Measurements from ENCODE around the gene ASIC1.
A peak's percentile ranks its signal among the peaks of the same experiment; 100 is the strongest.
"Not testable (repeated sequence)": the region's sequence is repeated elsewhere in the genome, so short reads cannot be mapped to it uniquely, and the experiment has no call there.

Gene ASIC1

DNA sequence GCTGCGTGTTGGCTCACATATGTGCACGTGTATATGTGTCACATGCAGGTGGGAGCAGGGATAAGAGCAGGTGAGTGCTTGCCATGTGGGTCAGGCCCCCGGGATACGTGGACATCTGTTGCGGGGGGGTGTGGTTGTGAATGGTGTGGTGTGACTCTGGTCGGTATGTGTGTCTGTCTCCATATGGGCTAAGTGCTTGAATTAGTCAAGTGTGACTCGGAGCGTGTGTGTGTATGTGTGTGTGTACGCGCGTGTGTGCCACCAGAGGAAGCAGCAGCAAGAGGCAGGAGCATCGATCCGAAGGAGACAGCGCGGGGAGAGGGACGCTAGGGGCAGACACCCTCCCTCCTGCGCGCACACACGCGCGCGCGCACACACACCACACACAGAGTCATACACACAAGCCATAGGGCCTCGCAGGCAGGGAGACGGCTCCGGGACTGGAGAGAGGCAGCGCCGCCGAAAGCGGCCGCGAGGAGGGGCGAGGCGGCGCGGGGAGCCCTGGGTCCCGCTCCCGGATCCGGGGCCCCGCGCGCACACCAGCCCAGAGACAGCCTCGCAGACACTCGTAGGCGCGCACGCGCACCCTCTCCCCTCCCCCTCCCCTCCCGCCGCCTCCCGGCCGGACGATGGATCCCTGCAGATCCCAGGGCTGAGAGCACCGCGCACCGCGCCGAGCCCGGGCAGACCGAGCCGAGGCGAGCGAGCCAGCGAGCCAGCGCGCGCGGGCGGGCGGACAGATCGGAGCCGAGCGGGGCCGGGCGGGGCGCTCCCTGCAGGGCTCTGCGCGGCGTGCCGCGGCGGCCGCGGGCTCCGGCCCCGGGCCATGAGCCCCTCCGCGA is at the start of gene ASIC1:
ASIC1 (plus strand) TSS at position 597 of the 842 bp plus-strand sequence. CDS start 1,171 bp downstream, outside the sequence.
- peak in 1 of 4 experiments; percentile 44 for DNase-seq

DNA sequence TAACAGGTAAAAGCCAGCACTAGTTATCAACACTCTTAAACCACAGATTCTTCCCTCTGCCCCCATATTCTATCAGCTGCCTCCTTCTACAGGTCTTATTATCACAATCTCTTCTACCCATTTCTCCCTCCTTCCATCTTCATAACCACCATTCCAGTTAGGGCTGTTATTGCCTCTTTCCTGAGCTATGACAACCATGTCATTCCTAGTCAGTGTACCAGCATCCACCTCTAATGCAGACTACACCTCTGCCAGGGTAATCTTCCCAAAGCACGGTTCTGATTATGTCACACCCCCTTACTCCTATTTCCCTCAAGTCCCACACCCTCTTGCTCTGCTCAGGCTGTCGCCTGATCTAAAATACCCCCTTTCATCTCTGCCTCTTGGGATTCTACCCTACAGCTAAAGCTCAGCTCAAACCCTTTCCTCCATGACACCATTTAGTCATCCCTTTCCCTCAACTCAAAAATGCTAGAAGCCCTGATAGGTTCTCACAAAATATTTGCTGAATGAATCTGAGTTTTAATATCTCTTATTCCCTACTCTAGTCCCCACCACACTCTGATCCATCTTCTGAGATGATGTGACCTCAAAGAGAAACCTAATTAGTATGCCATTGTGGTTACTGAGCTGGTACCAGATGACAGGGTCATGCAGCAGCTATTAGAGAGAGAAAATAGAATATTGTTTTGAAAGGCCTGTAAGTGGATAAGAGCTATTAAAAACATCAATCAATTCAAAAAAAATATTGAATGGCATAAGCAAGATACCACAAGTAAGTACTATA is 43.8 kb upstream of the ASIC1 start:
- no peak for DNase-seq

DNA sequence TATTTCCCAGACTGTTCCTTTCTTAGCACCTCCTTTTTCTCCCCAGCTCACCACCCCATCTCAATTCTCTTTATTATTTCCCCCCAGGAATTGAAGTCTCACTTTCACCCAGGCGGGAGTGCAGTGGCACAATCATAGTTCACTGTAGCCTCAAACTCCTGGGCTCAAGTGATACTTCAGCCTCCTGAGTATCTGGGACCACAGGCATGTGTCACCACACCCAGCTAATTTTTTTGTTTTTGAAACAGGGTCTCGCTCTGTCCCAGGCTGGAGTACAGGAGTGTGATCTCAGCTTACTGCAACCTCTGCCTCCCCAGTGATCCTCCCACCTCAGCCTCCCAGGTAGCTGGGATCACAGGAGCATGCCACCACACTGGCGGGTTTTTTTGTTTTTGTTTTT is 43.1 kb upstream of the ASIC1 start:
- DNase-seq: no peak

DNA sequence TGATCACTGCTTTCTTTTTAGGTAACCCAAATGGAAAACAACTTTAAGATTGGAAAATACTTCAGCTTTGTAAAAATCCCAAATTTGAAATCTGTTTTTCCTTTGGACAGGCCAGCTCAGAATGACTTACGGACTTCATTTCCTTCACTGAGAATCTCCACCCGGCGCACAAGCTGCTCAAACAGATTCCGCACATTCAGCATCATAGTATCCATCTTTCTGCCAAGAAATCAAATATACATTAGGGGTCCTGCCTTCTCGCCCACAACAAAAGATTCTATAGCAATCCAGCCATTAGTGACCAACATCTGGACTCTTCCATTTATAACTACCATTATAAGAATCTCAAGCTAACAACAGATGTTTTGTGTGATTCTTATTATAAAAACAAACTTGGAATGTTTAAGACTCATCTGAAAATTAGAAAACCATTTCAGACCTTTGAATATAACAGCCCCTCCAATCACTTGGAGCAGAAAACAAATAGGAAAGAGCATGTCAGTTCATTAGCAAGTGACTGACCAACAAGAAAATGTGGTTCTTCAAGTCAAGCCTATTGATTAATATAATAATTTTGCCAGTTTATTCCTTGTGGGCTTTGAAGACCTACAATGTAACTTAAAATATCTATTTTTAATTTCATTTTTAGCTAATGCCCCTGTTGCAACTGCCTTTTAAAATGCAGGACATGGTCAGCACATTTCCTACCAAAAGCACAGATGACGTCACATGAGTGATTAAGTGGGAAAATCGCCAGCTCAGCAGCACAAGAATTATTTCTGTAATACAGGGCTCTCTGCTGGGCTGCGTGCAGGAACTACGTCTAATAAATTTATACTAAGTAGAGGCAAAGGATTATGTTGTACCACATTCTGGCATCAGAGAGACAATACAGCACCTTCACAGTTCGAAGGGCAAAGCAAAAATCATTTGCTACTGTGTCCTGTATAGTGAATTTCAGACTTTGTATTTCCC is 40.6 kb upstream of the ASIC1 start:
- DNase-seq: no peak

DNA sequence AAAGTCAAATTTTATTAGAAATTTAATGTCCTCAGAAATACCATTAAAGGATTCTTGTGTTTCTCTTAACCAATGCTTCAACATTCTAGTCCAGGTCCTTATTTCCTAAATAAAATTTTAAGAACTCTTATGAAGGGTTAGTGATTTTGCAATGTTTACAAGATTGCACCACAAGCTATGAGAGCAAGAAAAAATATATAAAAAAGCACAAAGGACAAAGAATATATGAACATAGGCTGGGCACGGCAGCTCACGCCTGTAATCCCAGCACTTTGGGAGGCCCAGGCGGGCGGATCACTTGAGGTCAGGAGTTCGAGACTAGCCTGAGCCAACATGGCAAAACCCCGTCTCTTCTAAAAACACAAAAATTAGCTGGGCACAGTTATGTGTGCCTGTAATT is 39.8 kb upstream of the ASIC1 start:
- no peak for DNase-seq

DNA sequence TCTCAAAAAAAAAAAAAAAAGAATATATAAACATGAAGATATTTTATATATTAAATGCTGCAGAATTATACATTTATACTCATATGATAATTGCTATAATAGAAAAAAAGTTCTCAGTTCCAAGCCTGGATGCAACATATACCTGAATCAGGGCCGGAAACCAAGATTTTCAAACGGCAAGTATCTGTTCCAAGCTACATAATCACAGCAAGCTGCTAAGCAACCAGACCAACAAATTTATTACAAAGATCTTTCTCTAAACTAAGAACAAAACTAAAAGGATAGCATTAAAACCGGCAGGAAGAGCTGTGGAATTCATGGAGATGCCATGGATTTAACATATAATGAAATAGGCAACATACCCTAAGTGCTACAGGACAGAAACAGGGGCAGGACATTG is 39.2 kb upstream of the ASIC1 start:
- DNase-seq: no peak

DNA sequence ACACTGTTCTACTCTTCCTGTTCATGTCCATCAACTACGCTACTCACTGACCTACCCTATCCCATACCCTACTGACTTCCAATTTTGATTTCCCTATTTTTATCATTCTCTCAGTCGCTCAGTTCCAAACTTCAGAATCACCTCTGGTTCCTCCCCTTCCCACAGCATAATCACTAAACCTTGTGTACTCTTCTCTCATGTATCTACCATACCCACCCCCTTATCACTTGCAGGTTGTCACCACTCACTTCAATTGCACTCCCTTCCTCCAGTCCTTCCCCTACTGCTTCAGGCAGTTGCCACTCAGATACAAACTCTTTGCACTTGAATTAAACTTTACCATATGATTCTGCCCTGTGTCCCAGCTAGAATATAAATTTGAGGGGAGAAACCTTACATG is 38.4 kb upstream of the ASIC1 start:
- no peak for DNase-seq

DNA sequence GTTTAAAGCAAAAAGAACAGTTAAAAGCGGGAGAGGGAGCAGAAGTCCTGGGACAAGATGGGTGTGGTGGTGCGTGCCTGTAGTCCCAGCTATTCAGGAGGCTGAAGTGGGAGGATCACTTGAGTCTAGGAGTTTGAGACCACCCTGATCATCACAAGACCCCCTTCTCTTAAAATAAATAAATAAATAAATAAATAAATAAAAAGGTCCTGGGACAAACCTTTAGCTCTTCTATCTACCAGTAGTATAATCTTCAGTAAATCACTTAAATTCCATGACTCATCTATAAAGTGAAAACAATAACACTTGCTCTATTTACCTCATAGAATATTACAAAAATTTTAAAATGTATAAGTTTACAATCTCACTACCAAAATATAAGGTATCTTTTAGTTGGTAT is 37.9 kb upstream of the ASIC1 start:
- no peak for DNase-seq

DNA sequence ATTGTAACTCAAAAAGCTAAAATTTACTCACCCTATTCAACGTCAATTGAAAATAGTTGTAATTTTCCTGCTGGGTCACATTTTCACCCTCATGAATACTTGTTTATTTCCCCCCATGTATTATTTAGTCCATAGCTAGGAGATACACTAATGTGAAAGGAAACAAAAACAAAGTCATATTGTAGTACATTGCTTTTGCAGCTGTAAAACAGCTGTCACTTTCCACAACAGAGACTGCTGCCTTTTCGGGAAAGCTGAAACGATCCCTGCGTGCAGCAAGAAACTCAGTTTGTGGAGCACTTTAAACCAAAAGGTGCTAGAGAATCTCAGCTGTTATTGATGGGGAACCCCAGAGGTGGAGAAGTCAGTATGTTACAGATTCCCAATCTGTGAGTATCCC is 36.4 kb upstream of the ASIC1 start:
- no peak for DNase-seq

DNA sequence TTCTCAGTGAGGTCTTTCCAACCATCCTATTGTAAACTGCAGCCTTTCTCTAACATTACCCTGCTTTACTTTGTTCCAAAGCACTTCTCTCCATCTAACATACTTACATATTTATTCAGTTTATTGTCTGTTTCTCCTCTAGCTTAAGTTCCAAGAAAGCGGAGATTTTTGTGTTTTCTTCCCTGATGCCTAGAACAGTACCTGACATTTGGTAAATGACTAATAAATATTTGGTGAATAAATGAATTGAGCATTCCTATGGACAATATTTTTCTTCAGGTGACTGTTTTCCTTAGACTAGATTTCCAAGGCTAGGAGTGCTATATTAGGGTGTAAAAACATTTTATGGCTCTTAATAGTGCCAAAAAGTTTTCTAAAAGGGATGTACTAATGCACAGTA is 34.5 kb upstream of the ASIC1 start:
- DNase-seq: no peak

DNA sequence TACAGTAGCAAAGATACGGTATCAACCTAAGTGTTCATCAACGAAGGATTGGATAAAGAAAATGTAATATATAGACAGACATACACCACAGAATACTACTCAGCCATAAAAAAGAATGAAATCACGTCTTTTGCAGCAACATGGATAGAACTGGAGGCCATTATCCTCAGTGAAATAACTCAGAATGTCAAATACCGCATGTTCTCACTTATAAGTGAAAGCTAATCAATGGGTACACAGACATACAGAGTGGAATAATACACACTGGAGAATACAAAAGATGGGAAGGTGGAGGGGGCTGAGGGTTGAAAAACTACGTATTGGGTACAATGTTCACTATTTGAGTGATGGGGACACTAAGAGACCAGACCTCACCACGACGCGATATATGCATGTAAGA is 33.2 kb upstream of the ASIC1 start:
- no peak for DNase-seq

DNA sequence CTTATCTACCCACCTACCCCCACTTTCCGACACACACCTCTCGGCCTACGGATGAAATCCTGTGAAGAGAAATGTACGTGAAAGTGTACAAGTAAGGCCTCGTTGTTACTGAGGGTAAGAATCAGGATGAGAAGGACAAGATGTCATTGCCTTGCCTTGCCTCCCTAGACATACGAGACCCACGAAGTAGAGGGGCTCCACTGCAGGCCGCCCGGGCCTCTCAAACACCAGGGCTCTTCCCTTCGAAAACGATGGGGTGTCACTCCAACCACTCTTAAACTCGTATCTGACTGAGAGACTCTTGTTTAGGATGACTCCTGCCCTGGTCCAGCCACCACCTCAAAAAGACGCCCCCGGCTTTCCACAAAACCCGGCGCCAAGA is 32.6 kb upstream of the ASIC1 start:
- no peak for DNase-seq

DNA sequence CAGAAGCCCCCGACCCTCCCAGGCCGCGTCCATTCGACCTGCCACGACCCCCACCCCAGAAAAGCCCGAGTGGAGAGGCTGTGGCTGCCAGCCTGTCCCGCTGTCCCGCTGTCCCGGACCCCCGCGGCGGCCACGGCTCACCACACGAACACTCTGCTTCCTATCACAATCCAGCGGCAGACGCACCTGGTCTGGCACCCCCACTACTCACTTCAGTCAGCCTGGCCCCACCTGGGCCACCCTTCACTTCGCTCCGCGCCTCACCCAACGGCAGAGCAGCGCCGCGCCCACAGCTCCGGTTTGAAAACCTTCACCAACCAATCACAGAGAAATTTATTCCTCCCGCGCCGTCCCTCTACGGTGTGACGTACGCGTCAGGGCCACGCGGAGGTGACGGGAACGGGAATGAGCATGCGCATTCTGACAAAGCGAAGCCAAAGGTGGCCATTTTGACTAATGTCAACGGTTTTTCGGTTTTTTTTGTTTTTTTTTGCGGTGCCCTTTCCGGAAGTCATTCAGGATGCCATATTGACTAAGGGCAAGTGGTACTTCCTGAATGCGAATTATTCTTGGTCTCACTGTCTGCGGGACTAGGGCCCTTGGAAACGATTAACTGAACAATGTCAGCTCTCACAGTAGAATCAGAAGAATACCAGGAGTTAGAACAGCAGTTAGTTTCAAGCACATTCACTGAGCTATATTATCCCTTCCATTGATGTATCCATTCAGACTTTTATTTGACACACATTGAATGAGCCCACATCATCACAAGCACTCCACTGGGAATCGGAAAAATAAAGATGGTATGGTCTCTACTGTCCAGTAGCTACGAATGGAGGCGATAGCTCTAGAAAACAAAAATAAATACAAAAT is 32.0 kb upstream of the ASIC1 start, which contains the start of gene RACGAP1:
RACGAP1 (minus strand) TSS at position 308 of the 873 bp plus-strand sequence. CDS start 8,779 bp downstream, outside the sequence.
- DNase-seq: peak; percentile 74 to 88 (median 84)

DNA sequence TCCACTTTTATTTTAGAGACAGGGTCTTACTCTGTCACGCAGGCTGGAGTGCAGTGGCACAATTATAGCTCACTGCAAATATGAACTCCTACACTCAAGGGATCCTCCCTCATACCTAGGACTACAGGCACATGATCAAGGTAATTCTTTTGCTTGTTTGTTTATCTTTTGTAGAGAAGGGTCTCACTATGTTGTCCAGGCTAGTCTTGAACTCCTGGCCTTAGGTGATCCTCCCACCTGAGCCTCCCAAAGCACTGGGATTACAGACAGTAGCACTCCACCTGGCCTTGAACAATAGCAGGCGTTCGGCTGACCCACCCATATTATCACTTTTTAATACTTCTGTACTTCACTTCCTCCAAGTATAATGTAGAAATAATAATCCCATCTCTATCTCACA is 30.7 kb upstream of the ASIC1 start:
- DNase-seq: no peak

DNA sequence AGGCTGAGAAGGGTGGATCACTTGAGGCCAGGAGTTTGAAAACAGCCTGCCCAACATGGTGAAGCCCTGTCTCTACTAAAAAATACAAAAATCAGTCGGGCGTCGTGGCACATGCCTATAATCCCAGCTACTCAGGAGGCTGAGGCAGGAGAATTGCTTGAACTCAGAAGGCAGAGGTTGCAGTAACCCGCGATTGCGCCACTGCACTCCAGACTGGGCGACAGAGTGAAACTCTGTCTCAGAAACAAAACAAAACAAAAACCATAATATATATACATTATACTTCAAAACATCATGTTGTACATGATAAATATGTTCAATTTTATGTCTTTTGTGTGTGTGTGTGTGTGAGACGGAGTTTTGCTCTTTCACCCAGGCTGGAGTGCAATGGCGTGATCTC is 26.9 kb upstream of the ASIC1 start:
- not testable (repeated sequence) for DNase-seq

DNA sequence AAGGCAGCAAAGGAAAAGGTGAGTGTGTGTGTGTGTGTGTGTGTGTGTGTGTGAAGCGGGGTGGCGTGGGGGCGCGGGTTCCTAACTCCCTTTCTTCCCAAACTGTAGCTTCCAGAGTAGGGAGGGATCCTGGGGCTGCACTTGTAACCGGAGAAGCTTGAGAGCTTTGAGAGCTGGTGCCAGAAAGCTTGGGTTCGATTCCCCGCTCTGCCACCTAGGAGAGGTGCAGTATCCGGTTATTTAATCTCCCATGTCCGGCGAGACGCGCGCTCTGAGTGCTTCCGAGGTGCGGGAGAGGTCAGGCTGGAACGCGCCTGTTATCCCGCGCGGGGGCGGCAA is 24.9 kb upstream of the ASIC1 start:
- no peak for DNase-seq

DNA sequence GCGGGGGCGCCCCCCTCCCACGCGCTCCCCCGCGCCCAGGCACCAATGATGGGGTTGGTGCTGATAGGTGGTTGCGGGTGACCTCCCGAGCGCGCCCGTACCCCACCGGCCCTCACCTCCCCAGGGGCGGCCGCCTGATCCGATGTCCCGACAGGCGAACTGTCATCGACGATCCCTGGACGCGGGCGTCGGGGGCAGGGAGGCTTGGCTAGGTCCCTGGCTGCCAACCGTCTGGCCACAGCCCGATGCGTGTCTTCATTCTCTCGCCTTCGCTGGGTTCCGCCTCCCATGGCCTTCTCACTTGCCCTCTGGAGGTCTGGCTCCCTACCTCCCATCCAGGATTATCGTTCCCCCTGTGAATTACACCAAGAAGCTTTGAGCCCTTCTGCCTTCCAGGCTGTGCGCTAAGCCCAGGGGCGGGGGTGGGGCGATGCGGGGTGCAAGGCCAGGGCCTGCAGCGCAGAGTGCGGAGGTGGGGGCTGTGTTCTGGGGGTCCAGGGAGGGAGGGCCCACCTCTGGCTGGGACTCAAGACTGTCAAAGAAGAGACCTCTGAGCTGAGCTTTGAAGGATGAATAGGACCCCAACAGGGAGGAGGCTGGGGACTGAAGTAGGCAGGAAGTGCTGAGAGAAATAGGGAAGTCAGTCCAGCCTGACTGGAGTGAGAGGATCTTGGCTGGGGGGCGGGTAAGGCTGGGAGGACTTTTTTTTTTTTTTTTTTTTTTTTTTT is 24.4 kb upstream of the ASIC1 start:
- DNase-seq: no peak

DNA sequence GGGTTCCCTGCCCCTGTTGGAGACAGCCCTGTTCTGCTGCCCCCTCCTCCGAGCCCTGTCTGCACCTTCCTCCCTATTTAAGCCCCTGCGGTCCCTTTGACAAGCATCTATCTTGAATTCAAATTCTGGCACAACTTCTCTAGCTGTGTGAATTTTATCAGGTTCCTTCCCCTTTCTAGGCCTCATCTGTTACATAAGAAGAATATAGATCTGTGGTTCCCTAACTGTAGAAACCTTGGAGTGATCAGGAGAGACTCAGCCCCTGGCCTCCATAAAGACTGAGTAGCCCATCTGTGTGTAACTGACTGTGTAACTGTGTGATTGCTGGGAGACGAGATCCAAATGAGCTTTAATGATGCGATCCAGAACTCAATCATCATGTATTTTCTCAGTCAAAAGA is 19.1 kb upstream of the ASIC1 start:
- DNase-seq: no peak

DNA sequence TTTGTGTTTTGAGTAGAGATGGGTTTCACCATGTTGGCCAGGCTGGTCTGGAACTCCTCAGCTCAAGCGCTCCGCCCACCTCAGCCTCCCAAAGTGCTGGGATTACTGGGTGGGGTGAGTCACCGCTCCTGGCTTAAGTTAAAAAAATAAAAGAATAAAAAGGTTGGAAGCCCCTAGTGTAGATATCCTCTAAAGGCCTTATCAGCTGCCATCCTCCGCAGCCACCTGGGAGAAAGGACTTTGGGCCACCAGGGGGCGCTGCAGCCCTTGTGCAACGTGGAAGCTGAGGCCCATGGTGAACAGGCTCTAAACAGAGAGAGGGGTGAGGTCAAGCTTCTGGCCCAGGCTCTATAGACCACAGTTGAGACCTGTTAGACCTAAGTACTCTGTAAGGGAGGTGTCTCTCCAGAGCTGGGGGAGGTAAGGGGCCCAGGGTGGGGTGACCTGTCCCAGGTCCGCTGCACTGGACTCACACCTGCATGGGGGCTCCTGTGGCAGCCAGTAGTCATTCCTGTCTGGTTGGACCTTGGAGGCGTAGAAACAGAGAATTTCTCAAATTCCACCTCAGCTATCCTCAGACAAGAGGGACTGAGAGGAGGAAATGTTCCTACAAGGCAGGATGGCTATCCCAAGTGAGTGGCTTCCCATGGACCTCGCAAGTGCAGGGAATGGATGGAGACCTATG is 18.1 kb upstream of the ASIC1 start:
- peak; percentile 60 to 96 (median 82) for DNase-seq

DNA sequence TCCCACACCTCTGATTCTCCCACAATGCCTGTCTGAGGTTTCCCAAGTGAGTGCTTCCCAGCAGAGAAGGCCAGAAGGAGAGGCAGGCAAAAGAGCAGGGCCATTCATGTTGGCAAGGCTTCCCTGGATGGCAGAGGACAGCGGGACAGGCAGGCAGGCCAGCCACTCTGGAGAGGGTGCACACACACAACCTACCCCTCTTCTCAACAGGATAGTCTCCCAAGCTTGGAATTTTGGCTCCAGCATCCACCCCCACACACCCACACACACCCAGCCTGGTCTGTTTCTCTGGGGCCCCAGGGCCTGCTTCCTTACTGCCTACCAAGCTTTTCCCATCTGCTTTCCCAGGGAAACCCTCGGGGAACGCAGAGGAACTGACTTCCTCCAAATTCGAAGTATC is 16.7 kb upstream of the ASIC1 start:
- no peak for DNase-seq
